HG03159 (cell line): ENCODE measurements around the gene SERGEF.
A peak's percentile ranks its signal among the peaks of the same experiment; 100 is the strongest.

Experiments used
- ATAC-seq: cut with Tn5 transposase; IDR thresholded peaks from one replicate; pipeline ENCODE4 v1.9.1; 2021; ENCODE audit warnings: mild to moderate bottlenecking, moderate library complexity; ENCODE audit not compliant: unreplicated experiment

The SERGEF gene

GRCh38 chr11:17867341-17867740 lies 145.5 kb downstream of the SERGEF start:
- no peak for ATAC-seq

DNA sequence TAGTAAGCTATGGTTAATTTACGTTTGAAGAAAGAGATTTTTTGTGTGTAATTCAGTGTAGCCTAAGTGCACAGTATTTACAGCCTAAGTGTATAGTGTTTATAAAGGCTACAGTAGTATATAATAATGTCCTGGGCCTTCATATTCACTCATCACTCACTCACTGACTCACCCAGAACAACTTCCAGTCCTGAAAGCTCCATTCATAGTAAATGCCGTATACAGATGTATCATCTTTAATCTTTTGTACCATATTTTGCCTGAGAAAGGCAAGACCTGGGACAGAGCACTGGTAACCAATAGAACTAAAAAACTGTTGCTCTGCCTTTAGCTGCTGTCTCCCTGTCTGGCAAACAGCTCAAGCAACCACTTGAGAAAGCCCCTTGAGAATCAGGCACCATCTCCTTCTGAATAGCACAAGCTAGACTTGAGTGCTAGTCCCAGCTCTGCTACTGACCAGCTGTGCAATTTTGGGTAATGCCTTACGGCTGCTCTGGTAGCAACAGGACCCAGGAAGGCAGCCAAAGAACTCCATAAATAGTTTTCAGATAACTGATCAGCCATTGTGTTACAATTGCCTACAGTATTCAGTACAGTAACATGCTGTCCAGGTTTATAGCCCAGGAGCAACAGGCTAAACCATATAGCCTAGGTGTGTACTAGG lies 146.9 kb downstream of the SERGEF start:
- no peak for ATAC-seq

GRCh38 chr11:17864478-17864941 lies 148.3 kb downstream of the SERGEF start:
- ATAC-seq, result peak; percentile 70

GRCh38 chr11:17861036-17861755 lies 151.7 kb downstream of the SERGEF start:
- no peak for ATAC-seq

- no peak for ATAC-seq
Observed at GRCh38 chr11:17859552-17859951, 153.3 kb downstream of the SERGEF start.

GRCh38 chr11:17855531-17856290 lies 157.1 kb downstream of the SERGEF start:
- no peak for ATAC-seq

DNA sequence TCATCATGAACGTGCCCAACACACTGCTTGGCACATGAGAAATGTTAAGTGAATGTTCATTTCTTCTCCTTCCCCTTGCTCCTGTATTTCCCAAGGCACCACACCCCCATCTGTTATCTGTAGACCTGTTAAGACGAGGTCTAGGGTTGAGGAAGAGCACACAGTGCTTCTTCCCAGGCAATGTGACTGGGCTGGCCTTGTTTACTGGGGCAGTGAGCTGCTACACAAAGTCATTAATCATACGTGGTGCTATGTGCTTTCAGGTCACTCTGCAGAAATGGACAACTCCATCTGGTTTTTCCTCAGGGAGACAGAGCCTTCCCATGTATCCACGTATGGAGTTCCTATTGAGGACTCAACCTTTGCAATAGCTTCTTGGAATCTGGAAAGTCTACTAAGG lies 159.6 kb downstream of the SERGEF start:
- no peak for ATAC-seq

DNA sequence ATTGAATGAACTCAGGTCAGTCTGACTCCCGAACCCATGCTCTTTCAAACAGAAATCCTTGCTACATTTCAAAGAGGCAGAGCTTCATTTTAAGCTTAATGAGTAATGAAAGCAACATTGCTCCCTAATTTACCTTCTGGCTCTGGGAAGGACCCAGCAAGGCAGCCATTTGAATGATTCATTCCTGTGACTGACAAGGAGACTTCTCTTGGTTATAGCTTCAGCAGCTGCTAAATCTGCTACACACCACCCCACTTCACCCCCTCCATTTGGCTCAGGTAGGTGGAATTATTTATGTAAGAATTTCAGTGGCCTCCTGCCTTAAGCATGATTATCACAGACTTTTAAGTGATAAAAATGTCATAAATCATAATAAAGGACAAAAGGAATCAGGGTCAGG lies 160.6 kb downstream of the SERGEF start:
- no peak for ATAC-seq

GRCh38 chr11:17851697-17852096 lies 161.2 kb downstream of the SERGEF start:
- ATAC-seq, result no peak

- ATAC-seq, result no peak
Observed at GRCh38 chr11:17850336-17850735, 162.5 kb downstream of the SERGEF start.

DNA sequence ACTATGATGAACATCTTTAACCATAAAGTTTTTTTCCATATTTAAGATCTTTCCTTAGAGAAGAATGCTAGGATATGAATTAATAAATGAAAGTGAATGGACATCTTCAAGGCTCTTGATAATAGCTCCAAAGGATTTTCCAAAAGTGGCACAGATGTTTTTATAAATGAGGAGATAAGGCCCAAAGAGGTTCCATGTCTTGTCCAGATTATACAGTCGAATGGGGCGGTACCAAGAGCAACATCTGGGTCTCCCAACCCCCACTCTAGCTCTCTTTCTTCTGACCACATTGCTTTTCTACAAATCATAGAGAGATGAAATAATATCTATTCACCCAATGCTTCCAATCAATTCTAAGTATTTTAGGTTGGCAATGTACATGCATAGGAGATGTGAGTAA lies 164.1 kb downstream of the SERGEF start:
- ATAC-seq, result no peak

DNA sequence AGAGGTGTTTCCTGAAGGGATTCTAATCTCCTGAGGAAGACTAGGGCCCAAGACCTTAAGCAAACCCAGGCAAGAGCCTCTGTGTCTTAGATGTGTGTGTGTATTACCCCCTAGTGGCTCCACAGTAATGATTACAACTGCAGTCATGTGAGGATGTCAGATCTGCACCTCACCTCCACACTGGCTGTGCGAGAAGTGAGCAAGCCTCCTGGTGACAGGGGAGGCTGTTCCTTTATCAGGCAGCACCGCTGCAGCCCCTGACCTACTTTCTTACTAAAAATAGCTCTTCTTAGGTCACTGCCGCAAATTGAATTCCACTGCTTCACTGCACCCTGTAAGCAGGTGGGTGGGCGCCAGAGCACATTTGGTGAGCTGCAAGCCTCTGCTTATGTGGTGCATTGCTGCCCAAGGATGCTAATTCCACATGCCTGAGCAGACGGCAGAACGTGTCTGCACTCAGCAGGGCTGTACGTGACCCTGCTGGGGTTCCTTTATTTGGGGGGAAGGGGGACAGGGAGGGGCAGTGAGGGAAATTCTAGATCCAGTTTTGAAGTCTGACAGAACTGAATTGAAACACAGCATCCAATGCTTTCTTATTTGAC lies 165.9 kb downstream of the SERGEF start:
- ATAC-seq, result no peak

DNA sequence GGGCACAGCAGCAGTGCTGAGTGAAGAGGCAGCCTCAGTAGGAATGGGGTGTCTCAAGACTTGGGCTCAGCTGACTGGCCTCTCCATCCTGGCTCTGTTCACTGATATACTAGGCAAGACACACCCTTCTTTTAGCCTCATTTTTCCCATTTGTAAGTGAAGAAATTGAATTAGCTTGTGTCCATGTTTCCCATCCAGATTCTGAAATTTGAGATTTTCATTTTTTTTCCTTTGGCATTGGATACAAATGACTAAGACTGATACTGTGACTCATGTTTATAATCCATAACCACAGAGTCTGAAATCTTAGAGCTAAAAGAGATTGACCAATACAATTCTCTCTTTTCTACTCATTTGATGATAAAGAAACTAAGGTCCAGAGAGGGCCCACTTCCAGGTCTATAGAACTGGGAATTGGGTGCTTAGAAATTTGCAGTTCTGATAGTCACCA lies 167.4 kb downstream of the SERGEF start:
- no peak for ATAC-seq

GRCh38 chr11:17840101-17840548 lies 172.7 kb downstream of the SERGEF start:
- no peak for ATAC-seq

- ATAC-seq, result no peak
Observed at GRCh38 chr11:17839450-17839849, 173.4 kb downstream of the SERGEF start.

DNA sequence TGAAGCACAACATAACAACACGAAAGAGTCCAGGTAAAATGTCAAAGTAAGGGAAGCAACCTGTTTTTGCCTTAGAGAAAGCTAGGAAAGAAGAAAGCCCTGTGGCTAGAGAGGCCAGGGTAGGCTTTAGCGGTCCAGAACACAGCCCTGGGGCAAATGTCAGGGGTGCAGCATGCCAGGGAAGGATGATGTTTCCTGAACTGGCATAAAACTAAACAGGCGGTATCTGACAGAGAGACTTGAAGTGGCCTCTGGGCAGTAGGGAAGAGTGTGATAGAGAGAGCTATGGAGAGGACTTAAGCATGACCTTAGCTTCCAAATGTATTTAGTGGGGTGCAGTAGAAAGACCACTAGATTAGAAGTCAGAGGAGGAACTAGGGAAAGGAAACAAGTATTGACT lies 174.7 kb downstream of the SERGEF start:
- no peak for ATAC-seq

- no peak for ATAC-seq
Observed at GRCh38 chr11:17831883-17832282, 181.0 kb downstream of the SERGEF start.

GRCh38 chr11:17831228-17831627 lies 181.6 kb downstream of the SERGEF start:
- ATAC-seq, result no peak

DNA sequence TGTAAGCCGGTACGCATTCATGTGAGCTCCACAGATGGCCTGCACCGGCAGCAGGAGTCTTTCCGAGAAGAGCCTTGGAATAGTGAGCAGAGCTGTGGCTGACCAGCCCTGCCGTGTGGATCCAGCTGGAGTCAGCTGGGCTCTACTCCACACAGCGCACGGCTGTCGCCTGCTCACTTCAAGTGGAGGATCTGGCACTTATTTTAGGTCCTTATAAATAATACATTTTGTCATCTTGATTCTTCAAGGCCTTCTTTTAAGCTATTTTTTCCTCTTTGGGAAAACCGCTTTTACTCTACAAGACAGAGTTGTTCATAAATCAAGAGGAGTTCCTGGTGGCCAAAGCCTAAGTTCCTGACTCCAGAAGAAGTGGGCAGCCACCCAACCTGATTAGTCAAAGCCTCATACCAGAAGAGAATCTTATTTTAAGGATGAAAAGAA lies 184.5 kb downstream of the SERGEF start:
- ATAC-seq, result no peak

GRCh38 chr11:17827006-17827405 lies 185.8 kb downstream of the SERGEF start:
- no peak for ATAC-seq

DNA sequence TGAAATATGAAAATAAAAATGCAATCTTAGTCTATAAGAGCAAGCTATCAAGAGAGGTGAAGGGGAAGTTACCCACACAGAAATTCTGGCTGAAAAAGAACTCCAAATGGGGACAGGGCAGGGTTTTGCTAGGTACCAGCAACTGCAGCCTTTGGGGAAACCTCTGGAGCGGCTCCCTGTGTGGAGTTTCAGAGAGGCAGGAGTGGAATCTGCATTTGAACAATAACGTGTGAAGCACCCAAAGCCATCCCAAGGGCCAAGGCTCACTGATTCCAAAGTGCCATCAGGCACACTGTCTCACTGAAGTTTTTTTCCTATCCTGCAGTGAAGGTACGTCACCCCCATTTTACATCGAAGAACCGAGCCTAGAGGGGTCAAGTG lies 190.5 kb downstream of the SERGEF start:
- ATAC-seq, result no peak
